ENCODE measurements around the gene TCF19.

Gene TCF19

DNA sequence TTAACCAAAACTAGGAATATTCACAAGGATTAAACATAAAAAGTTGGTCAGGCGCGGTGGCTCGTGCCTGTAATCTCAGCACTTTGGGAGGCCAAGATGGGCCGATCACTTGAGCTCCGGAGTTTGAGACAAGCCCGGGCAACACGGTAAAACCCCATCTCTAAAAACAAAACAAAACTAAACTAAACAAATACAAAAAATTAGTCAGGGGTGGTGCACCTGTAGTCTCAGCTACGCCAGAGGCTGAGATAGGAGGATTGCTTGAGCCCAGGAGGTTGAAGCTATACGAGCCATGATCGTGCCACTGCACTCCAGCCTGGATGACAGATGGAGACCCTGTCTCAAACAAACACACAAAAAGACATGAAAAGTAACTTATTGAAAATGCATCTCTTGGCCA lies 22.7 kb upstream of the TCF19 start:
- TF ChIP-seq POLR2AphosphoS5 (IDR thresholded peaks at IDR 0.05; ENCODE audit: low read depth, low read length) (no peak), SIN3A (IDR thresholded peaks at IDR 0.05; ENCODE audit: borderline replicate concordance, insufficient read depth, low read length) (no peak), TAF1 (IDR thresholded peaks at IDR 0.05; ENCODE audit: borderline replicate concordance, insufficient read depth, low read length) (no peak), FOXP2 (optimal IDR thresholded peaks at IDR 0.05; ENCODE audit: borderline replicate concordance, extremely low read depth, extremely low read length, insufficient read depth) (no peak)
- TF ChIP-seq, protein P1, sequence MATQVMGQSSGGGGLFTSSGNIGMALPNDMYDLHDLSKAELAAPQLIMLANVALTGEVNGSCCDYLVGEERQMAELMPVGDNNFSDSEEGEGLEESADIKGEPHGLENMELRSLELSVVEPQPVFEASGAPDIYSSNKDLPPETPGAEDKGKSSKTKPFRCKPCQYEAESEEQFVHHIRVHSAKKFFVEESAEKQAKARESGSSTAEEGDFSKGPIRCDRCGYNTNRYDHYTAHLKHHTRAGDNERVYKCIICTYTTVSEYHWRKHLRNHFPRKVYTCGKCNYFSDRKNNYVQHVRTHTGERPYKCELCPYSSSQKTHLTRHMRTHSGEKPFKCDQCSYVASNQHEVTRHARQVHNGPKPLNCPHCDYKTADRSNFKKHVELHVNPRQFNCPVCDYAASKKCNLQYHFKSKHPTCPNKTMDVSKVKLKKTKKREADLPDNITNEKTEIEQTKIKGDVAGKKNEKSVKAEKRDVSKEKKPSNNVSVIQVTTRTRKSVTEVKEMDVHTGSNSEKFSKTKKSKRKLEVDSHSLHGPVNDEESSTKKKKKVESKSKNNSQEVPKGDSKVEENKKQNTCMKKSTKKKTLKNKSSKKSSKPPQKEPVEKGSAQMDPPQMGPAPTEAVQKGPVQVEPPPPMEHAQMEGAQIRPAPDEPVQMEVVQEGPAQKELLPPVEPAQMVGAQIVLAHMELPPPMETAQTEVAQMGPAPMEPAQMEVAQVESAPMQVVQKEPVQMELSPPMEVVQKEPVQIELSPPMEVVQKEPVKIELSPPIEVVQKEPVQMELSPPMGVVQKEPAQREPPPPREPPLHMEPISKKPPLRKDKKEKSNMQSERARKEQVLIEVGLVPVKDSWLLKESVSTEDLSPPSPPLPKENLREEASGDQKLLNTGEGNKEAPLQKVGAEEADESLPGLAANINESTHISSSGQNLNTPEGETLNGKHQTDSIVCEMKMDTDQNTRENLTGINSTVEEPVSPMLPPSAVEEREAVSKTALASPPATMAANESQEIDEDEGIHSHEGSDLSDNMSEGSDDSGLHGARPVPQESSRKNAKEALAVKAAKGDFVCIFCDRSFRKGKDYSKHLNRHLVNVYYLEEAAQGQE (IDR thresholded peaks at IDR 0.05; ENCODE audit: insufficient read depth in 1 of 2, low read depth in 2 of 2, low read length in 2 of 2), result no peak

GRCh38 chr6:31138982-31139381 lies 19.4 kb upstream of the TCF19 start, which contains the start of gene PSORS1C2:
TSS of gene PSORS1C2 (minus strand) at chr6:31139066. CDS start at chr6:31139026, 40 bp downstream.
- TF ChIP-seq TAF1 (IDR thresholded peaks at IDR 0.05; ENCODE audit: borderline replicate concordance, insufficient read depth, low read length) (no peak), POLR2AphosphoS5 (IDR thresholded peaks at IDR 0.05; ENCODE audit: low read depth, low read length) (no peak), FOXP2 (optimal IDR thresholded peaks at IDR 0.05; ENCODE audit: borderline replicate concordance, extremely low read depth, extremely low read length, insufficient read depth) (no peak), SIN3A (IDR thresholded peaks at IDR 0.05; ENCODE audit: borderline replicate concordance, insufficient read depth, low read length) (no peak)
- TF ChIP-seq, protein P1 (IDR thresholded peaks at IDR 0.05; ENCODE audit: insufficient read depth in 1 of 2, low read depth in 2 of 2, low read length in 2 of 2), result no peak

GRCh38 chr6:31139599-31139998 lies 18.8 kb upstream of the TCF19 start:
- TF ChIP-seq FOXP2 (optimal IDR thresholded peaks at IDR 0.05; ENCODE audit: borderline replicate concordance, extremely low read depth, extremely low read length, insufficient read depth) (no peak), POLR2AphosphoS5 (IDR thresholded peaks at IDR 0.05; ENCODE audit: low read depth, low read length) (no peak), TAF1 (IDR thresholded peaks at IDR 0.05; ENCODE audit: borderline replicate concordance, insufficient read depth, low read length) (no peak), SIN3A (IDR thresholded peaks at IDR 0.05; ENCODE audit: borderline replicate concordance, insufficient read depth, low read length) (no peak)
- TF ChIP-seq, protein P1 (IDR thresholded peaks at IDR 0.05; ENCODE audit: insufficient read depth in 1 of 2, low read depth in 2 of 2, low read length in 2 of 2), result no peak

DNA sequence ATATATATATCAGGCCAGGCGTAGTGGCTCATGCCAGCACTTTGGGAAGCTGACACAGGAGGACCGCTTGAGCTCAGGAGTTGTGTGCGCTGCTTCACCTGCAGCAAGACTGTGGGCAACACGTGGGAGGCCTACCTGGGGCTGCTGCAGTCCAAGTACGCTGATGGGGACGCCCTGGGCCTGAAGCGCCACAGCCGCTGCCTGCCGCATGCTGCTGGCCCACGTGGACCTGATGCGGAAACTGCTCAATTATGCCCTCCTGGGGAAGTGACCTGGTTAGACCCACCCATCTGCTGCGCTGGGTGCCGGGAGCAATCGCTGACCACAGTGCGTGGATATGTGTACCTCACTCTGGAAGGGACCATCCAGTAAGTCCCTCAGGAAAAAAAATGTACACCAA lies 17.7 kb upstream of the TCF19 start:
- TF ChIP-seq, protein P1 (IDR thresholded peaks at IDR 0.05; ENCODE audit: insufficient read depth in 1 of 2, low read depth in 2 of 2, low read length in 2 of 2), result no peak
- TF ChIP-seq TAF1 (IDR thresholded peaks at IDR 0.05; ENCODE audit: borderline replicate concordance, insufficient read depth, low read length), result no peak
- TF ChIP-seq FOXP2 (optimal IDR thresholded peaks at IDR 0.05; ENCODE audit: borderline replicate concordance, extremely low read depth, extremely low read length, insufficient read depth), result no peak
- TF ChIP-seq POLR2AphosphoS5 (IDR thresholded peaks at IDR 0.05; ENCODE audit: low read depth, low read length), result no peak
- TF ChIP-seq SIN3A (IDR thresholded peaks at IDR 0.05; ENCODE audit: borderline replicate concordance, insufficient read depth, low read length), result no peak

- TF ChIP-seq TAF1 (IDR thresholded peaks at IDR 0.05; ENCODE audit: borderline replicate concordance, insufficient read depth, low read length) (no peak), POLR2AphosphoS5 (IDR thresholded peaks at IDR 0.05; ENCODE audit: low read depth, low read length) (no peak)
- TF ChIP-seq, protein P1 (IDR thresholded peaks at IDR 0.05; ENCODE audit: insufficient read depth in 1 of 2, low read depth in 2 of 2, low read length in 2 of 2), result no peak
Measured at GRCh38 chr6:31142361-31142761, 16.0 kb upstream of the TCF19 start.
